Activated CD8-positive, alpha-beta T cell treated with anti-CD3 and anti-CD28 coated beads for 36 hours (primary cell): ENCODE measurements around the gene BBX. TPM values are rescaled to one million over a fixed set of nuclear protein-coding genes. Genes with fewer than 3 reads are reported as not detected.

Experiments used
- ATAC-seq: fragments of 200-7000 bp; cut with Tn5 transposase; one replicate; pipeline ENCODE4 v1.10.0; 2021; ENCODE audit warnings: mild to moderate bottlenecking, moderate library complexity
- CTCF ChIA-PET: fragments of 350-600 bp; sonication (Branson Sonifier 250); formaldehyde crosslinking; loops from one replicate; lab custom pipeline; 2021; ENCODE audit warnings: antibody characterized with exemption; lab: Charles Lee
- POLR2A ChIA-PET: fragments of 350-600 bp; sonication (Branson Sonifier 250); formaldehyde crosslinking; loops from one replicate; lab custom pipeline; 2021; ENCODE audit warnings: antibody characterized with exemption; lab: Charles Lee
- DNase-seq: peaks from one replicate; pipeline ENCODE4 v3.0.0-alpha.2; 2020
- H3K27ac Mint-ChIP-seq: one replicate; pipeline ENCODE4 v1.8.0; 2021; ENCODE audit warnings: mild to moderate bottlenecking, mixed read lengths
- H3K27me3 Mint-ChIP-seq: one replicate; pipeline ENCODE4 v1.8.0; 2021; ENCODE audit warnings: mixed read lengths
- H3K36me3 Mint-ChIP-seq: one replicate; pipeline ENCODE4 v1.8.0; 2021; ENCODE audit warnings: low read depth, mixed read lengths
- H3K4me1 Mint-ChIP-seq: one replicate; pipeline ENCODE4 v1.8.0; 2021; ENCODE audit warnings: low read depth, mixed read lengths
- H3K4me3 Mint-ChIP-seq: one replicate; pipeline ENCODE4 v1.8.0; 2021; ENCODE audit warnings: mild to moderate bottlenecking, moderate library complexity, mixed read lengths
- H3K9me3 Mint-ChIP-seq: one replicate; pipeline ENCODE4 v1.8.0; 2021; ENCODE audit warnings: mixed read lengths
- intact Hi-C: fragments of 100-400 bp; cut with micrococcal nuclease; formaldehyde crosslinking; loops from one replicate; pipeline ENCODE4 v1.10.0; 2022
- total RNA-seq, 2 experiments: library from RNA; stranded (reverse); gene quantifications; one replicate each; pipeline ENCODE4 v1.2.3, GENCODE V29; 2021
- TF ChIP-seq, protein P1 (sequence below): fragments of 200-600 bp; IDR thresholded peaks from one replicate; pipeline ENCODE4 v1.8.0; 2022; ENCODE audit warnings: antibody characterized with exemption, mild to moderate bottlenecking

The BBX gene
- total RNA-seq, 2 experiments from 2014 or later = 40.9 to 42.4 TPM

DNA sequence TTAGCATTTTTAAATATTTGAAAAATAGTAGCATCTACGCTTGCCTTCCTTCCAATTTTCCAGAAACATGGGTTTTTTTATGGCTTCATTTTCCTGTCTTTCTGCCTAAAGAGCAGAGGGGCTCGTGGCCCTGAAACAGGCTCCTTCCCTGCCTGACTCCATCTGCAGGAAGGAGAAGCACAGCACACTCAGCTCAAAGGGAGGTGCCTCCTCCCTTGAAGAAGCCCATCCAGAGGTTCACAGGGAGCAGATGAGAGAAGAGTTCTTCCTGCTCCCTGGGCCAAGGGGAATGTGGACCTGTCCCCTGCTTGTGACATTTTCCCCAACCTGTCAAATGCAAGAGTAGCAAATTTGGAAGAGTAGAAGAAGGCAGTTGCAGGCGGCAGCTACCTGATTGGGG is 55.8 kb downstream of the BBX start:
- TF ChIP-seq, protein P1, sequence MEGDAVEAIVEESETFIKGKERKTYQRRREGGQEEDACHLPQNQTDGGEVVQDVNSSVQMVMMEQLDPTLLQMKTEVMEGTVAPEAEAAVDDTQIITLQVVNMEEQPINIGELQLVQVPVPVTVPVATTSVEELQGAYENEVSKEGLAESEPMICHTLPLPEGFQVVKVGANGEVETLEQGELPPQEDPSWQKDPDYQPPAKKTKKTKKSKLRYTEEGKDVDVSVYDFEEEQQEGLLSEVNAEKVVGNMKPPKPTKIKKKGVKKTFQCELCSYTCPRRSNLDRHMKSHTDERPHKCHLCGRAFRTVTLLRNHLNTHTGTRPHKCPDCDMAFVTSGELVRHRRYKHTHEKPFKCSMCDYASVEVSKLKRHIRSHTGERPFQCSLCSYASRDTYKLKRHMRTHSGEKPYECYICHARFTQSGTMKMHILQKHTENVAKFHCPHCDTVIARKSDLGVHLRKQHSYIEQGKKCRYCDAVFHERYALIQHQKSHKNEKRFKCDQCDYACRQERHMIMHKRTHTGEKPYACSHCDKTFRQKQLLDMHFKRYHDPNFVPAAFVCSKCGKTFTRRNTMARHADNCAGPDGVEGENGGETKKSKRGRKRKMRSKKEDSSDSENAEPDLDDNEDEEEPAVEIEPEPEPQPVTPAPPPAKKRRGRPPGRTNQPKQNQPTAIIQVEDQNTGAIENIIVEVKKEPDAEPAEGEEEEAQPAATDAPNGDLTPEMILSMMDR = no peak
- ChIA-PET CTCF (interaction anchor here (0.8 to 5.9 kb wide), 10 partner anchors 9 to 307 kb away, joined by 3 to 20 read pairs (median 3); no protein-coding TSS in a partner anchor), POLR2A (interaction anchor here (0.7 to 1.0 kb wide), 3 partner anchors 20 to 38 kb away, joined by 3 to 4 read pairs (median 3); no protein-coding TSS in a partner anchor)
- no peak overlapping the region for H3K4me3 Mint-ChIP-seq
- ATAC-seq (no peak), DNase-seq (no peak)
- peaks cover 24% of the 10 kb centered on the region for H3K4me1 Mint-ChIP-seq
- no peaks in the 10 kb centered on the region for H3K9me3 Mint-ChIP-seq
- no peaks in the 10 kb centered on the region for H3K36me3 Mint-ChIP-seq
- intact Hi-C loops = no loop called here
- H3K27ac Mint-ChIP-seq = no peak overlapping the region
- H3K27me3 Mint-ChIP-seq = no peaks in the 10 kb centered on the region

GRCh38 chr3:107579371-107579770 is 56.6 kb downstream of the BBX start:
- Mint-ChIP-seq H3K27me3 (no peaks in the 10 kb centered on the region), H3K27ac (no peak overlapping the region), H3K36me3 (no peaks in the 10 kb centered on the region), H3K4me3 (no peak overlapping the region), H3K4me1 (peaks cover 24% of the 10 kb centered on the region), H3K9me3 (no peaks in the 10 kb centered on the region)
- no peak for ATAC-seq
- TF ChIP-seq, protein P1 = no peak
- ChIA-PET CTCF (interaction anchor here (0.8 to 5.9 kb wide), 9 partner anchors 12 to 344 kb away, joined by 3 to 20 read pairs (median 3); no protein-coding TSS in a partner anchor), POLR2A (interaction anchor here (1.0 kb wide), 2 partner anchors 19 to 37 kb away, joined by 3 to 4 read pairs; no protein-coding TSS in a partner anchor)
- DNase-seq = no peak
- intact Hi-C loops = no loop called here

GRCh38 chr3:107581230-107581629 is 58.5 kb downstream of the BBX start:
- ChIA-PET CTCF (interaction anchor here (0.8 kb wide), 1 partner anchor 93 kb away, joined by 4 read pairs; no protein-coding TSS in a partner anchor), POLR2A (interaction anchor here (0.6 to 1.2 kb wide), 2 partner anchors 10 to 40 kb away, joined by 3 read pairs; no protein-coding TSS in a partner anchor)
- Mint-ChIP-seq H3K27ac (no peak overlapping the region), H3K4me3 (no peak overlapping the region), H3K36me3 (no peaks in the 10 kb centered on the region), H3K27me3 (no peaks in the 10 kb centered on the region), H3K9me3 (no peaks in the 10 kb centered on the region), H3K4me1 (peaks cover 23% of the 10 kb centered on the region)
- TF ChIP-seq, protein P1 = no peak
- intact Hi-C loops = no loop called here
- ATAC-seq (no peak), DNase-seq (no peak)

DNA sequence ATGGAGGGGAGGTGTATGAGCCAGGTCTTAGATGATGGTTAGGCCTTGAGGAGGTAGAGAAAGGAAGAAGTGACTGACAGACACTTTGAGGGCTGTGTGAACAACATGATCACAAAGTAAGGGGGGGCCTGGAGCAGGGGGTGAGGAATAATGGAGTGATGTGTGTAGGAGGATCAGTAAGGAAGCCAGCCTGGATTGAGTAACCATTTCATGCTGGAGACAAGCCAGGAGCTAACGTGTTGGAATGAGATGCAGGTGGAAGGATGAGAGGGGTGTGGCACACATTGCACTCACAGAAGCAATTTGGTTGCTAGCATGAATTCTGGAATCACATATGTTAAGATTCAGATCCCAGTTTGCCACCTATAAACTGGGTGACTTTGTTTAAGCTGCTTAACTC is 65.5 kb downstream of the BBX start:
- no peak overlapping the region for H3K27ac Mint-ChIP-seq
- H3K9me3 Mint-ChIP-seq = no peaks in the 10 kb centered on the region
- intact Hi-C loops = no loop called here
- POLR2A ChIA-PET = interaction anchor here (0.7 kb wide), 1 partner anchor 10 kb away, joined by 3 read pairs; no protein-coding TSS in a partner anchor
- no peak overlapping the region for H3K4me3 Mint-ChIP-seq
- peaks cover 19% of the 10 kb centered on the region for H3K4me1 Mint-ChIP-seq
- CTCF ChIA-PET = interaction anchor here (1.3 to 1.7 kb wide), 2 partner anchors 10 to 11 kb away, joined by 3 to 7 read pairs; no protein-coding TSS in a partner anchor
- no peaks in the 10 kb centered on the region for H3K27me3 Mint-ChIP-seq
- TF ChIP-seq, protein P1 = no peak
- DNase-seq (no peak), ATAC-seq (no peak)
- H3K36me3 Mint-ChIP-seq = peaks cover 4% of the 10 kb centered on the region

DNA sequence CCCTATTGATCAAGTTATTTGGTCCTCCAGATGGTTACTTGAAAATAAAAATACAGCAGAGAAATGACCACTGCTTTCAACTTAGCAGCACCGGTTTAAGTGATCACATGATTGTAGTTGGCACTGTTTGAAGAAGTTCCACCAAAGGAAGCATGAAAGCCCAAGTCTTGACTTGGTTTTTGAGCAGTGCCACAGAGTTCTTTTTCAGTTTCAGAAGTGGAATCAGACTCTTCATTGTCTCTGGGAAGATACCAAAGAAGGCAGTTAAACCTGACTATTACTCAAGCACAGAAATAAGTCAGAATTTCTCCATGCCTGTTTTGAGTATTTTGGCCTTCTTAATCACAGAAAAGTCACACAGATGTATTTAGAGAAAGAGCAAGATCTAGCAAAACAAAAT is 66.7 kb downstream of the BBX start:
- intact Hi-C loops = no loop called here
- Mint-ChIP-seq H3K27me3 (no peaks in the 10 kb centered on the region), H3K27ac (peak overlapping the region; percentile 0), H3K9me3 (no peaks in the 10 kb centered on the region), H3K4me3 (no peak overlapping the region), H3K36me3 (peaks cover 4% of the 10 kb centered on the region), H3K4me1 (peaks cover 23% of the 10 kb centered on the region)
- ChIA-PET POLR2A (interaction anchor here (1.7 kb wide), 1 partner anchor 10 kb away, joined by 6 read pairs; no protein-coding TSS in a partner anchor), CTCF (interaction anchor here (0.6 kb wide), 1 partner anchor 14 kb away, joined by 3 read pairs; no protein-coding TSS in a partner anchor)
- no peak for DNase-seq
- TF ChIP-seq, protein P1 = no peak
- peak; percentile 58 for ATAC-seq
